ENCODE measurements around the gene FBXL19. TPM values are rescaled to one million over a fixed set of nuclear protein-coding genes. Genes with fewer than 3 reads are reported as not detected.

Gene FBXL19
- total and polyA plus RNA-seq, 2 of the 8 experiments (the other 6 are each of a cell fraction or from before 2014, with no cell fraction given): 47.2 to 72.2 TPM

GRCh38 chr16:30951750-30952149 is 28.4 kb downstream of the FBXL19 start (continued):
- TF ChIP-seq, protein P1, sequence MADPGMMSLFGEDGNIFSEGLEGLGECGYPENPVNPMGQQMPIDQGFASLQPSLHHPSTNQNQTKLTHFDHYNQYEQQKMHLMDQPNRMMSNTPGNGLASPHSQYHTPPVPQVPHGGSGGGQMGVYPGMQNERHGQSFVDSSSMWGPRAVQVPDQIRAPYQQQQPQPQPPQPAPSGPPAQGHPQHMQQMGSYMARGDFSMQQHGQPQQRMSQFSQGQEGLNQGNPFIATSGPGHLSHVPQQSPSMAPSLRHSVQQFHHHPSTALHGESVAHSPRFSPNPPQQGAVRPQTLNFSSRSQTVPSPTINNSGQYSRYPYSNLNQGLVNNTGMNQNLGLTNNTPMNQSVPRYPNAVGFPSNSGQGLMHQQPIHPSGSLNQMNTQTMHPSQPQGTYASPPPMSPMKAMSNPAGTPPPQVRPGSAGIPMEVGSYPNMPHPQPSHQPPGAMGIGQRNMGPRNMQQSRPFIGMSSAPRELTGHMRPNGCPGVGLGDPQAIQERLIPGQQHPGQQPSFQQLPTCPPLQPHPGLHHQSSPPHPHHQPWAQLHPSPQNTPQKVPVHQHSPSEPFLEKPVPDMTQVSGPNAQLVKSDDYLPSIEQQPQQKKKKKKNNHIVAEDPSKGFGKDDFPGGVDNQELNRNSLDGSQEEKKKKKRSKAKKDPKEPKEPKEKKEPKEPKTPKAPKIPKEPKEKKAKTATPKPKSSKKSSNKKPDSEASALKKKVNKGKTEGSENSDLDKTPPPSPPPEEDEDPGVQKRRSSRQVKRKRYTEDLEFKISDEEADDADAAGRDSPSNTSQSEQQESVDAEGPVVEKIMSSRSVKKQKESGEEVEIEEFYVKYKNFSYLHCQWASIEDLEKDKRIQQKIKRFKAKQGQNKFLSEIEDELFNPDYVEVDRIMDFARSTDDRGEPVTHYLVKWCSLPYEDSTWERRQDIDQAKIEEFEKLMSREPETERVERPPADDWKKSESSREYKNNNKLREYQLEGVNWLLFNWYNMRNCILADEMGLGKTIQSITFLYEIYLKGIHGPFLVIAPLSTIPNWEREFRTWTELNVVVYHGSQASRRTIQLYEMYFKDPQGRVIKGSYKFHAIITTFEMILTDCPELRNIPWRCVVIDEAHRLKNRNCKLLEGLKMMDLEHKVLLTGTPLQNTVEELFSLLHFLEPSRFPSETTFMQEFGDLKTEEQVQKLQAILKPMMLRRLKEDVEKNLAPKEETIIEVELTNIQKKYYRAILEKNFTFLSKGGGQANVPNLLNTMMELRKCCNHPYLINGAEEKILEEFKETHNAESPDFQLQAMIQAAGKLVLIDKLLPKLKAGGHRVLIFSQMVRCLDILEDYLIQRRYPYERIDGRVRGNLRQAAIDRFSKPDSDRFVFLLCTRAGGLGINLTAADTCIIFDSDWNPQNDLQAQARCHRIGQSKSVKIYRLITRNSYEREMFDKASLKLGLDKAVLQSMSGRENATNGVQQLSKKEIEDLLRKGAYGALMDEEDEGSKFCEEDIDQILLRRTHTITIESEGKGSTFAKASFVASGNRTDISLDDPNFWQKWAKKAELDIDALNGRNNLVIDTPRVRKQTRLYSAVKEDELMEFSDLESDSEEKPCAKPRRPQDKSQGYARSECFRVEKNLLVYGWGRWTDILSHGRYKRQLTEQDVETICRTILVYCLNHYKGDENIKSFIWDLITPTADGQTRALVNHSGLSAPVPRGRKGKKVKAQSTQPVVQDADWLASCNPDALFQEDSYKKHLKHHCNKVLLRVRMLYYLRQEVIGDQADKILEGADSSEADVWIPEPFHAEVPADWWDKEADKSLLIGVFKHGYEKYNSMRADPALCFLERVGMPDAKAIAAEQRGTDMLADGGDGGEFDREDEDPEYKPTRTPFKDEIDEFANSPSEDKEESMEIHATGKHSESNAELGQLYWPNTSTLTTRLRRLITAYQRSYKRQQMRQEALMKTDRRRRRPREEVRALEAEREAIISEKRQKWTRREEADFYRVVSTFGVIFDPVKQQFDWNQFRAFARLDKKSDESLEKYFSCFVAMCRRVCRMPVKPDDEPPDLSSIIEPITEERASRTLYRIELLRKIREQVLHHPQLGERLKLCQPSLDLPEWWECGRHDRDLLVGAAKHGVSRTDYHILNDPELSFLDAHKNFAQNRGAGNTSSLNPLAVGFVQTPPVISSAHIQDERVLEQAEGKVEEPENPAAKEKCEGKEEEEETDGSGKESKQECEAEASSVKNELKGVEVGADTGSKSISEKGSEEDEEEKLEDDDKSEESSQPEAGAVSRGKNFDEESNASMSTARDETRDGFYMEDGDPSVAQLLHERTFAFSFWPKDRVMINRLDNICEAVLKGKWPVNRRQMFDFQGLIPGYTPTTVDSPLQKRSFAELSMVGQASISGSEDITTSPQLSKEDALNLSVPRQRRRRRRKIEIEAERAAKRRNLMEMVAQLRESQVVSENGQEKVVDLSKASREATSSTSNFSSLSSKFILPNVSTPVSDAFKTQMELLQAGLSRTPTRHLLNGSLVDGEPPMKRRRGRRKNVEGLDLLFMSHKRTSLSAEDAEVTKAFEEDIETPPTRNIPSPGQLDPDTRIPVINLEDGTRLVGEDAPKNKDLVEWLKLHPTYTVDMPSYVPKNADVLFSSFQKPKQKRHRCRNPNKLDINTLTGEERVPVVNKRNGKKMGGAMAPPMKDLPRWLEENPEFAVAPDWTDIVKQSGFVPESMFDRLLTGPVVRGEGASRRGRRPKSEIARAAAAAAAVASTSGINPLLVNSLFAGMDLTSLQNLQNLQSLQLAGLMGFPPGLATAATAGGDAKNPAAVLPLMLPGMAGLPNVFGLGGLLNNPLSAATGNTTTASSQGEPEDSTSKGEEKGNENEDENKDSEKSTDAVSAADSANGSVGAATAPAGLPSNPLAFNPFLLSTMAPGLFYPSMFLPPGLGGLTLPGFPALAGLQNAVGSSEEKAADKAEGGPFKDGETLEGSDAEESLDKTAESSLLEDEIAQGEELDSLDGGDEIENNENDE (IDR thresholded peaks at IDR 0.05; ENCODE audit: insufficient replicate concordance, low read length): no peak
- TF ChIP-seq EZH2 (IDR thresholded peaks at IDR 0.05; ENCODE audit: low read depth, low read length, severe bottlenecking): no peak
- TF ChIP-seq, protein P2, sequence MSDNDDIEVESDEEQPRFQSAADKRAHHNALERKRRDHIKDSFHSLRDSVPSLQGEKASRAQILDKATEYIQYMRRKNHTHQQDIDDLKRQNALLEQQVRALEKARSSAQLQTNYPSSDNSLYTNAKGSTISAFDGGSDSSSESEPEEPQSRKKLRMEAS (IDR thresholded peaks at IDR 0.05): no peak
- no peak for TF ChIP-seq SRF (IDR thresholded peaks at IDR 0.05; ENCODE audit: low read depth, low read length)
- TF ChIP-seq CBX5 (IDR thresholded peaks at IDR 0.05; ENCODE audit: low read depth, low read length): no peak
- no peak for TF ChIP-seq GABPA (IDR thresholded peaks at IDR 0.05; ENCODE audit: borderline replicate concordance, insufficient read depth, low read length)
- no peak for TF ChIP-seq KDM1A (IDR thresholded peaks at IDR 0.05; ENCODE audit: borderline replicate concordance, low read length)
- no peak for TF ChIP-seq KDM5A (IDR thresholded peaks at IDR 0.05; ENCODE audit: low read length)
- TF ChIP-seq TBP (IDR thresholded peaks at IDR 0.05; ENCODE audit: low read depth, low read length): no peak
- no peak for TF ChIP-seq POLR2A (IDR thresholded peaks at IDR 0.05; ENCODE audit: control extremely low read depth in 1 of 2, low read depth in 2 of 2, low read length in 2 of 2)
